Measurements from ENCODE around the gene CBLC. TPM values are rescaled to one million over a fixed set of nuclear protein-coding genes. Genes with fewer than 3 reads are reported as not detected.

Gene CBLC
- total and polyA plus RNA-seq, 10 of the 15 experiments (the other 5 are each of a cell fraction or from before 2014, with no cell fraction given), result not detected

DNA sequence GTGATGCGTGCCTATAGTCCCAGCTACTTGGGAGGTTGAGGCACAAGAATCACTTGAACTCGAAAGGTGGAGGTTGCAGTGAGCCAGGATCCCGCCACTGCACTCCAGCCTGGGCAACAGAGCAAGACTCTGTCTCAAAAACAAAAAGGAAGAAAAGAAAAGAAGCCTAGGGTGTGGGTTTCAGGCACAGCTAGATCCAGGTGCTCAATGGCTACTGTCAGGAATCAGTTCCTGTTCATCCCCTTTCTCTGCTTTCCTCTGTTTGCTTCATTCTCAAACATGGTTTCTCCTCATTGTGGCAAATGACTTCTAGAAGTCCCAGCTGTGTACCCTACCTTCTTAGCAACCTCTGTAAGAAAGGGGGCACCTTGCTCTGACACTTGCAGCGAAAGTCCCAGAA lies 5.9 kb downstream of the CBLC start:
- Histone ChIP-seq H3K27me3 (replicated peaks in 1 of 2; ENCODE audit: control insufficient read depth in 2 of 2, insufficient read depth in 2 of 2, low read length in 1 of 2) (no peaks in the 10 kb centered on the region), H3K36me3 (ENCODE audit: control insufficient read depth in 2 of 2, insufficient read depth in 2 of 2, low read length in 1 of 2) (no peaks in the 10 kb centered on the region), H2AFZ (ENCODE audit: control insufficient read depth, low read depth, low read length) (no peak overlapping the region), H3K9ac (ENCODE audit: control insufficient read depth, insufficient read depth, low read length) (no peak overlapping the region), H4K20me1 (ENCODE audit: control insufficient read depth, insufficient read depth) (no peaks in the 10 kb centered on the region; the same call in 1 of the 2 replicates), H3K4me2 (ENCODE audit: control insufficient read depth, insufficient read depth) (no peak overlapping the region), H3K4me3 (no peak overlapping the region), H3K79me2 (ENCODE audit: control insufficient read depth, insufficient read depth, low read length) (no peaks in the 10 kb centered on the region), H3K27ac (ENCODE audit: control insufficient read depth, insufficient read depth) (no peak overlapping the region), H3K9me3 (replicated peaks; ENCODE audit: control insufficient read depth, insufficient read depth, low read length) (no peaks in the 10 kb centered on the region), H3K4me1 (ENCODE audit: control insufficient read depth, insufficient read depth, low read length) (no peaks in the 10 kb centered on the region; the same call in 1 of the 2 replicates)
- no TSS peak for BruUV-seq (replicated peaks)
- in situ Hi-C loops (cut with MboI), result no loop called here
- TF ChIP-seq ZSCAN29 (IDR thresholded peaks at IDR 0.05) (no peak), SMC3 (IDR thresholded peaks at IDR 0.05; ENCODE audit: borderline replicate concordance, low read length) (no peak), ESRRA (IDR thresholded peaks at IDR 0.05; ENCODE audit: low read length) (no peak), LARP7 (IDR thresholded peaks at IDR 0.05) (no peak), SMAD1 (IDR thresholded peaks at IDR 0.05; ENCODE audit: low read depth, partially characterized antibody) (no peak), ZBED1 (IDR thresholded peaks at IDR 0.05; ENCODE audit: borderline replicate concordance) (no peak), EGR1 (IDR thresholded peaks at IDR 0.05; ENCODE audit: borderline replicate concordance in 1 of 2, low read depth in 2 of 2, low read length in 2 of 2) (no peak), ZNF207 (IDR thresholded peaks at IDR 0.05; ENCODE audit: borderline replicate concordance) (no peak), RUNX3 (IDR thresholded peaks at IDR 0.05; ENCODE audit: low read length) (no peak), NR2C1 (IDR thresholded peaks at IDR 0.05) (no peak), NFYA (IDR thresholded peaks at IDR 0.05; ENCODE audit: borderline replicate concordance, low read depth, low read length) (no peak)
- TF ChIP-seq, protein P1, sequence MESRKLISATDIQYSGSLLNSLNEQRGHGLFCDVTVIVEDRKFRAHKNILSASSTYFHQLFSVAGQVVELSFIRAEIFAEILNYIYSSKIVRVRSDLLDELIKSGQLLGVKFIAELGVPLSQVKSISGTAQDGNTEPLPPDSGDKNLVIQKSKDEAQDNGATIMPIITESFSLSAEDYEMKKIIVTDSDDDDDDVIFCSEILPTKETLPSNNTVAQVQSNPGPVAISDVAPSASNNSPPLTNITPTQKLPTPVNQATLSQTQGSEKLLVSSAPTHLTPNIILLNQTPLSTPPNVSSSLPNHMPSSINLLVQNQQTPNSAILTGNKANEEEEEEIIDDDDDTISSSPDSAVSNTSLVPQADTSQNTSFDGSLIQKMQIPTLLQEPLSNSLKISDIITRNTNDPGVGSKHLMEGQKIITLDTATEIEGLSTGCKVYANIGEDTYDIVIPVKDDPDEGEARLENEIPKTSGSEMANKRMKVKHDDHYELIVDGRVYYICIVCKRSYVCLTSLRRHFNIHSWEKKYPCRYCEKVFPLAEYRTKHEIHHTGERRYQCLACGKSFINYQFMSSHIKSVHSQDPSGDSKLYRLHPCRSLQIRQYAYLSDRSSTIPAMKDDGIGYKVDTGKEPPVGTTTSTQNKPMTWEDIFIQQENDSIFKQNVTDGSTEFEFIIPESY (IDR thresholded peaks at IDR 0.05), result no peak
- TF ChIP-seq, protein P2, sequence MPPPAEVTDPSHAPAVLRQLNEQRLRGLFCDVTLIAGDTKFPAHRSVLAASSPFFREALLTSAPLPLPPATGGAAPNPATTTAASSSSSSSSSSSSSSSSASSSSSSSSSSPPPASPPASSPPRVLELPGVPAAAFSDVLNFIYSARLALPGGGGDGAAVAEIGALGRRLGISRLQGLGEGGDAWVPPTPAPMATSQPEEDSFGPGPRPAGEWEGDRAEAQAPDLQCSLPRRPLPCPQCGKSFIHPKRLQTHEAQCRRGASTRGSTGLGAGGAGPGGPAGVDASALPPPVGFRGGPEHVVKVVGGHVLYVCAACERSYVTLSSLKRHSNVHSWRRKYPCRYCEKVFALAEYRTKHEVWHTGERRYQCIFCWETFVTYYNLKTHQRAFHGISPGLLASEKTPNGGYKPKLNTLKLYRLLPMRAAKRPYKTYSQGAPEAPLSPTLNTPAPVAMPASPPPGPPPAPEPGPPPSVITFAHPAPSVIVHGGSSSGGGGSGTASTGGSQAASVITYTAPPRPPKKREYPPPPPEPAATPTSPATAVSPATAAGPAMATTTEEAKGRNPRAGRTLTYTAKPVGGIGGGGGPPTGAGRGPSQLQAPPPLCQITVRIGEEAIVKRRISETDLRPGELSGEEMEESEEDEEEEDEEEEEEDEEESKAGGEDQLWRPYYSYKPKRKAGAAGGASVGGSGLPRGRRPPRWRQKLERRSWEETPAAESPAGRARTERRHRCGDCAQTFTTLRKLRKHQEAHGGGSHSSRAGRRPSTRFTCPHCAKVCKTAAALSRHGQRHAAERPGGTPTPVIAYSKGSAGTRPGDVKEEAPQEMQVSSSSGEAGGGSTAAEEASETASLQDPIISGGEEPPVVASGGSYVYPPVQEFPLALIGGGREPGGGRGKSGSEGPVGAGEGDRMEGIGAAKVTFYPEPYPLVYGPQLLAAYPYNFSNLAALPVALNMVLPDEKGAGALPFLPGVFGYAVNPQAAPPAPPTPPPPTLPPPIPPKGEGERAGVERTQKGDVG (CRISPR knock-in tag; IDR thresholded peaks at IDR 0.05), result no peak
- no peak for ATAC-seq
- SMC1A ChIA-PET (ENCODE audit: uncharacterized antibody, unreplicated experiment), result interaction anchor here (0.7 to 3.6 kb wide), 7 partner anchors 9 to 73 kb away, joined by 3 to 23 read pairs (median 4); partner anchors contain the start of gene NECTIN2
- no peak for DNase-seq (ENCODE audit: low read depth, low spot score)
- CTCF ChIA-PET, result interaction anchor here (0.6 to 4.9 kb wide), 25 partner anchors 8 to 395 kb away, joined by 3 to 40 read pairs (median 6); partner anchors contain the start of gene NECTIN2
- RAD21 ChIA-PET (ENCODE audit: unreplicated experiment), result interaction anchor here (1.1 to 2.5 kb wide), 3 partner anchors 60 to 128 kb away, joined by 6 to 14 read pairs (median 7); no protein-coding TSS in a partner anchor
- POLR2A ChIA-PET, result no interaction called here
- WGBS (ENCODE audit: insufficient coverage, insufficient replicate concordance, low lambda C conversion rate, missing lambda C conversion rate), result 69% methylated on average over 4 of the region's 4 CpGs
- no peak for FAIRE-seq
- intact Hi-C loops (cut with micrococcal nuclease; ENCODE audit: unreplicated experiment), result no loop called here

Data from GM12878 (cell line).